HG03575 (cell line): Measurements from ENCODE around the gene ENKD1.

ENCODE experiments used
- ATAC-seq: cut with Tn5 transposase; IDR thresholded peaks from one replicate; pipeline ENCODE4 v1.9.1; 2021; ENCODE audit not compliant: unreplicated experiment, insufficient number of reproducible peaks, low FRiP score; ENCODE audit errors: extremely low read depth

Gene ENKD1

GRCh38 chr16:67654403-67654911, 12.1 kb downstream of the ENKD1 start:
- no peak for ATAC-seq

- no peak for ATAC-seq
These were observed 12.7 kb downstream of the ENKD1 start for GRCh38 chr16:67653789-67654402.

GRCh38 chr16:67653128-67653788, 13.3 kb downstream of the ENKD1 start:
- no peak for ATAC-seq

GRCh38 chr16:67652578-67653127, 13.9 kb downstream of the ENKD1 start:
- no peak for ATAC-seq

GRCh38 chr16:67651847-67652246, 14.7 kb downstream of the ENKD1 start:
- ATAC-seq: no peak

- no peak for ATAC-seq
These were observed 15.5 kb downstream of the ENKD1 start for GRCh38 chr16:67651039-67651438.

- no peak for ATAC-seq
These were observed 16.5 kb downstream of the ENKD1 start for GRCh38 chr16:67650023-67650422.

- ATAC-seq: no peak
These were observed 17.0 kb downstream of the ENKD1 start for GRCh38 chr16:67649494-67649931.

GRCh38 chr16:67648764-67649407, 17.7 kb downstream of the ENKD1 start:
- no peak for ATAC-seq

GRCh38 chr16:67648088-67648763, 18.3 kb downstream of the ENKD1 start:
- no peak for ATAC-seq

GRCh38 chr16:67647681-67648080, 18.9 kb downstream of the ENKD1 start:
- ATAC-seq: no peak

GRCh38 chr16:67647111-67647651, 19.4 kb downstream of the ENKD1 start:
- ATAC-seq: no peak

- ATAC-seq: no peak
These were observed 21.0 kb downstream of the ENKD1 start for GRCh38 chr16:67645397-67646121.

- no peak for ATAC-seq
These were observed 22.5 kb downstream of the ENKD1 start for GRCh38 chr16:67644038-67644437.

GRCh38 chr16:67641779-67642708, 24.5 kb downstream of the ENKD1 start:
- no peak for ATAC-seq

GRCh38 chr16:67637625-67638024, 28.9 kb downstream of the ENKD1 start:
- ATAC-seq: no peak

GRCh38 chr16:67636713-67637112, 29.8 kb downstream of the ENKD1 start:
- ATAC-seq: no peak
